DMS 273 treated with DMSO at 0.1 percent for 48 hours (cell line): ENCODE measurements around the gene TRPC5OS.
A peak's percentile ranks its signal among the peaks of the same experiment; 100 is the strongest.

Experiments
- DNase-seq: peaks from one replicate; lab custom pipeline; 2025; lab: John Stamatoyannopoulos, UW

Gene TRPC5OS

DNA sequence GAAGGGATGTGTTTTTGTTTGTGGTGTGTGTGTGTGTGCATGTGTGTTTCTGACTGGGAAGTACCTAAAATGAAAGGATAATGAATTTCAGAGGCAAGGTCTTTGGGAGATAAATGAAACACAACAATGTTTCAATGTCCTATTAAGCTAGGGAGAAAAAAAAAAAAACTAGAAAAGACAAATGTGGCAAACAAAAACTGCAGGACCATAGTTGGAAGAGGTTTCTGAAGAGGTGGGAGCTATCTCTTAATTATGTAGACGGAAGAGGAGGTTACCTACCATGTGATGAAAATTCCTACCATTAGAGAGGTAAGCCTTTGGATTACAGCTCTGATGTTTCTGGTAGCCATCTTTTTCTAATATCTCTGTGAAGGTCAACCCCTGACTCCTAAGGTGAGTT lies at the start of gene TRPC5OS:
TRPC5OS (plus strand) TSS at position 301 of the 400 bp plus-strand sequence. CDS start 25,669 bp downstream, outside the sequence.
- no peak for DNase-seq

DNA sequence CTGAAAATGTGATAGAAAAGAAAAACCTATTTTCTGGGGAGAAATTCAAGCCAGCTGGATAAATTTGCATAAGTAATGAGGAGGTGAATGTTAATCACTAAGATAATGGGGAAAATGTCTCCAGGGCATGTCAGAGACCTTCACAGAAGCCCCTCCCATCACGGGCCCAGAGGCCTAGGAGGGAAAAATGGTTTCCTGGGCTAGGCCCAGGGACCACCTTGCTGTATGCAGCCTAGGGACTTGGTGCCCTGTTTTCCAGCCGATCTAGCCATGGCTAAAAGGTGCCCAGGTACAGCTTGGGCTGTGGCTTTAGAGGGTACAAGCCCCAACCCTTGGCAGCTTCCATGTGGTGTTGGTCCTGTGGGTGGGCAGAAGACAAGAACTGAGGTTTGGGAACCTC lies 46.6 kb upstream of the TRPC5OS start:
- no peak for DNase-seq

- DNase-seq, result no peak
These were observed 45.4 kb upstream of the TRPC5OS start for GRCh38 chrX:111830571-111830970.

DNA sequence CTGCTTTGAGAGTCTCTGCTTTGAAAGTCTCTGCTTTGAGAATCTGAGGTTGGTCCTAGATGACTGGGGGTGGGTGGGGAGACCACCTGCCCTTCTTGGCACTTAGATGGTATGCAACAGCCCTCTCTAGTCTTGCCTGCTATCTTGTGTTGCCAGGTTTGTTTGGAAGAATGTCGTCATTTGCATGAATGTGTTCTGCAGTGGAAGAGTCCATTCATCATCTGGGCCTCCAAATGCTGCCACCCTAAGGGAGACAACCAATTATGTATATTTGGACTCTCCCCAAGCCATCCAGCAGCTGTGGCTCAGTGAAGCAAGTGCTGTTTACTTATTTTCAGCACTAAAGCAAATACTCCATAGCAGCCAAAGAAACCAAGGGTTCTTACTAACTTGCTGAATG lies 44.6 kb upstream of the TRPC5OS start:
- peak; percentile 35 for DNase-seq

- DNase-seq, result peak; percentile 72
These were observed 38.8 kb upstream of the TRPC5OS start for GRCh38 chrX:111837197-111837596.

DNA sequence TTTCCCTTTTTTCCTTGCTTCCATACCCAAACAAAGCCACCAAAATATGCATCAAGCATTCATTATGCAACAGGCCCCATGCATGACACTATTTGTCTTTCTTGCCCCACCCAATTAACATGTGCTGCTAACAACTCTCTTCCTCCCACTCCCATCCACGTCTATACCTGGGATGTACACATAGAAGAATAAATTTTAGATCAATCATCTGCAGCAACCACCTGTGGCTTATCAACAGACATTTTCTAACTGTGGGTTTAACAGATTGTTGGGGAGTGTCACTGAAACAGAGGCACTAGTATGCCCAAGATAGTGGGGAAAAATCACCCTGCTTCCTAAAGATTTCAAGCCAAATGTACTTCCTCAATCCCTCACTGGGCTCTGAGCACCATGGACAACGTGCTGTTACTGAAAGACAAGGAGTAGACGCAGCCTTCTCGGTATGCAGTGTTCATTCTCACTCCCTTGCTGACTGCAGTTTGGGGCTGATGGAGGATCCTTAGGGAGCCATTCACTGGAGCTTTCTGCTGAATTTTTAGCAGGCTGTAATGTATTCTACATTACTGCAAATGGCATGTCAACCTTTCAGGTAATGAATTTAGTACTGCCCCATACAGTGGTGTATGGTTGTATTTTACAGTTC lies 28.4 kb upstream of the TRPC5OS start:
- DNase-seq, result no peak

GRCh38 chrX:111848541-111848940 lies 27.4 kb upstream of the TRPC5OS start:
- no peak for DNase-seq

DNA sequence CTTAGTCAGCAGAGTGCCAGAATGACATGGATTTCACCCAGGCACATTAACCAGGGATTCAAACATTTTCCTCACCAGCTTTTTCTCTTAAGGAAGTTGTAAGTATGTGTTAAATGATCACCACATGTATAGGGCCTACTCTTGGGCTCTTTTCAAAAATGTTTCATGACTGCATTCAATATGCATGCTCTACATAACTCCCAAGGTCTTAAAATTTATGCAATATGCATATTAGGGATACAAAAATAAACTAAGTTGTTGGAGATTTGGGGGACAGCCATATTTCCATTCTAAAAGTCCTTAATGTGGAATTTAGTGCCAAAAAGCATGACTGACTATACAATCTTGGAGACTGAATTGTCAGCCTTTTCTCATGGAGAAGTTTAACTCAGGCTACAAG lies 25.0 kb upstream of the TRPC5OS start:
- no peak for DNase-seq

GRCh38 chrX:111854556-111855490 lies 21.2 kb upstream of the TRPC5OS start:
- no peak for DNase-seq

- DNase-seq, result no peak
These were observed 18.4 kb upstream of the TRPC5OS start for GRCh38 chrX:111857534-111858060.

- no peak for DNase-seq
These were observed 14.4 kb upstream of the TRPC5OS start for GRCh38 chrX:111861605-111862004.

DNA sequence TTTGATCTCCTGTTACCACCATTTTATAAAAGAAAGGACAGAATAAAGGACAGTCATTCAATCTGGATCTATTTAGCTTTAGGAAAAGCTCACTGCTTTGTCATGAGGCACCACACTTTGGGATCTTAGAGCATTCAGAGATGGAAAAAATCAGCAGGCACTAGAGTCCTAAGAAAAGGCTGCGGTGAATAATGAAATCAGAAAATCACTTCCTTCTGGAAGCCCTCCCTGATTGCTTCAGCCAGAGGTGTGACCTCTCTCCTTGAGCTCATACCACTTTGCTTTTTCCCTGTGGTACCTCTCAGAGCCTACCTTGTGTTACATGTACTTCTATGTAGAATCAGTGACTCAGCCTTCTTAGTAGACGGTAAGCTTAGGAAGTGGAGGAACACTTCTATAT lies 8.7 kb upstream of the TRPC5OS start:
- DNase-seq, result no peak

DNA sequence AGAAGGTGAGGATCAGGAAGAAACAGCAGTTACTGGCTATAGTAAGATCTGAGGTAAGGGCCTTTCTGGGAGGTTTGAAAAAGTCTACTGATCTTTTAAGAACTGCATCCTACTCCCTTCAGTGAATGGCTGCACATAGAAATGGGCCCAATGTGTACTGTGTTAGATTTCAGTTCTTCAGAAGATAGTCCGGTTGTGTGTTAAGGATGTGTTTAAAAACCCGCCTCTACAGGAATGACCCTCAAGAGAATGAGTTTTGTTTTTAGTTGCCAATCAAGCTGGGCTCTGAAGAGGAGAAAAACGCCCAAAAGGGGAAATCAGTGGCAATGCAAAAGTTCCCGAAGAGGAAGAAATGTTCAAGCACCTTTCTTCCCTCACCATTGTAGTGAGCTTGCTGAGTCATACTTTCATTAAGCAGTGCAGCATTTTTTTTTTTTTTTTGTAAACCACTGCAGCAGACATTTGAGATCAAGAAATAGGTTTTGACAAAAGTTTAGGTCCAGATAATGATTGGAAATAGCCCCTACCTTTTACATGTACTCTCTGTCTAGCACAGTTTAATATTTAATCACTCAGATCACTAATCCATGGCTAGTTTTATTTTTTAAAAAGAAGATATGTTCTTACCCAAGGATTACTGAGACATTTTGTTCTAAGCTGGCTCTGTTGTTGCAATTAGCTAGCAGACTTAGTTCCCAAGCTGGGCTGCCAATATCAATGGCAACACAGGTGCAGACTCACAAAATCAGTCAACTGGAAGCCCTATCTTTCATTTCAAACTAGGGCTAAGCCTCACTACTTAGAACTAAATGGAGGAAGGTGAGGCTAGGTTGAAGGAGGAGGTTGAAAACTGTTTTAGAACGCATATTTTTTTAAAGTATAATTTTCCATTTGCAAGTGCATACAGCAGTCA lies 7.0 kb upstream of the TRPC5OS start:
- DNase-seq, result no peak

DNA sequence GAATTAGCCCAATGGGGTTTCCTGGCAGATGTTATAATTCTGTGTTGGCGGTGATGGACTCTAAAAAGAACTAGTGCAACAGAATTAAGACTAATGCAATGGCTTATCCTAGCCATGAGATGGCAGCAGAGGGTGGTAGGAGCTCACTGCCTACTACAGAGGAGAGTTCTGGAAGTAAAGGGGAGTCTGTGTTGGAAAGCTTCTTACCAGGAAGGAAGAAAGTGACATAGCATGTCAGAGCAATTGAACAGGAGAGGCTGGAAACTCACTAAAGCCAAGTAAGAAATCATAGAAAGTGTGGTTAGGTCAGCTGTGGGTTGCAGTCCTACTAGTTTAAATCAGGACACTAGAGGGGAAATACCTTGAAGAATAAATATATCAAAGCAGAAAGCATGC lies 6.3 kb upstream of the TRPC5OS start:
- peak; percentile 57 for DNase-seq

- DNase-seq, result no peak
These were observed 1.7 kb upstream of the TRPC5OS start for GRCh38 chrX:111874241-111874640.

DNA sequence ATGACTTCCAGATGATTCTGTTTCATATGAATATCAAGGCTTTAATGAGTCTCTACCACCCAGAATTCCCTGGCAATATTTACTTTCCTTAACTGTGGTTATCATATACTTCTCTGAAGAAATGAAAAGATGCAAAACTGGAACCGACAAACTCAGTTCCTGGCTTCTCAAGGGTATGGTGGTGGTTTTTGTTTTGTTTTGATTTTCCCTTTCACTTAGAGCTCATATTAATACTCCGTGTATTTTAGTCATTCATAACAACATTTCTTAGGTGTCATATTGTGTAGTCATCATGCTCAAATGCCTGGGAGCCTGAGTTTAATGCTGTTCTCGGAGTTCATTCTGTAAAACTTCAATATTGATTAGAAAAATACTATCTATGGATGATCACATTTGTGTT lies 665 bp downstream of the TRPC5OS start:
- no peak for DNase-seq

DNA sequence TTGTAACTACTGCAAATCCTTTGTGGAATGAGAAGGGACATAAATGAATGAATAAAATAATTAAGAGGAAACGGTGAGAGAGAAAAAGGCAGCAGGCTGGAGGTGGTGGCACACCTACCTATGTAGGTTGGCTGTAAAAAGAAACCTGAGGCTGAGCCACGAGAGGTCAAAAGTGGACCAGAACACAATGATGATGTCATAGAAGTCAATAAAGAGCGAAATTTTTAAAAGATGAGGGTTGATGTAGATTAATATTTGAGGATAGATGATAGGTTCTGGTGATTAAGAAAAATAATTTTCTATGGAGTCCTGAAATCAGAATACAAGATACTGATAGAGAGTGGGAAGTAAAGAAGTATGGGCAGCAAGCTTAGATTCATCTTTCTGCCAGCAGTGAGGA lies 1.7 kb downstream of the TRPC5OS start:
- no peak for DNase-seq

- no peak for DNase-seq
These were observed 4.8 kb downstream of the TRPC5OS start for GRCh38 chrX:111880735-111881134.

GRCh38 chrX:111881715-111882114 lies 5.7 kb downstream of the TRPC5OS start:
- DNase-seq, result no peak

GRCh38 chrX:111886678-111887077 lies 10.7 kb downstream of the TRPC5OS start:
- no peak for DNase-seq

- DNase-seq, result no peak
These were observed 12.6 kb downstream of the TRPC5OS start for GRCh38 chrX:111888600-111888999.

DNA sequence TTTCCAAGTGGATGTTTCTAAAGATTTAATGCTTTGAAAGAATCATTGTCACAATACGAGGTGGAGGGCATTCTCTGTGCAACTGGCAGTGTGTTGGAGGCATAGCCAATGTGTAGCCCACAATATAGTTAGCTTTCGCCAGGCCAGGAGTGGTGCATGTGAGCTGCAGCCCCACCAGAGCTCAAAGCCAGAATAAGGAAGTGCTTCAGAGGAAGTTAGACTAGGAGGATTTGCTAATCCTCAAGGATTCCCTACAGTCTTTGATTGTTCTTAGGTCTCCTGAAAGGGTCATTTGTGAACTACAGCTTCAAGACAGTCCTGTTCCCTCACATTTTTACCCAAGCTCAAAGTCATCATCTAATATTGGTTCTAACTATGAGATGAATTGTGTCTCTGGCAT lies 16.4 kb downstream of the TRPC5OS start:
- no peak for DNase-seq
